Keratinocyte (primary cell): ENCODE results near the gene CXCL10. TPM values are rescaled to one million over a fixed set of nuclear protein-coding genes. Genes with fewer than 3 reads are reported as not detected.

Experiments used
- DNase-seq: peaks from one replicate; pipeline ENCODE4 v3.0.0-alpha.2; 2011; ENCODE audit warnings: low read depth, missing footprints, low spot score
- FAIRE-seq: peaks from 2 replicates; lab custom pipeline; 2011; peaks lifted over from hg19 to GRCh38; lab: Jason Lieb, UNC
- H2AFZ ChIP-seq: 2 replicates; pipeline ENCODE4 v1.6.0; 2012; ENCODE audit warnings: low read length, control low read depth, inconsistent platforms; ENCODE audit not compliant: control insufficient read depth
- H3K27ac ChIP-seq: 2 replicates; pipeline ENCODE4 v1.5.1; 2011; ENCODE audit warnings: low read length; ENCODE audit not compliant: control insufficient read depth, insufficient read depth
- H3K27me3 ChIP-seq: 3 replicates; pipeline ENCODE4 v1.6.0; 2011; ENCODE audit warnings: low read length; ENCODE audit not compliant: control insufficient read depth, insufficient read depth; ENCODE audit errors: extremely low read depth
- H3K36me3 ChIP-seq, 2 experiments: 2 replicates in 1 of 2; 3 replicates in 1 of 2; pipeline ENCODE4 v1.5.1; 2011; ENCODE audit warnings: low read length in 2 of 2, mild to moderate bottlenecking in 1 of 2; ENCODE audit not compliant: control insufficient read depth in 2 of 2, insufficient read depth in 2 of 2; ENCODE audit errors: extremely low read depth in 1 of 2
- H3K4me1 ChIP-seq: 3 replicates; pipeline ENCODE4 v1.5.1; 2011; ENCODE audit warnings: low read length; ENCODE audit not compliant: control insufficient read depth, insufficient read depth; ENCODE audit errors: extremely low read depth
- H3K4me2 ChIP-seq: 3 replicates; pipeline ENCODE4 v1.6.0; 2011; ENCODE audit warnings: low read depth, low read length; ENCODE audit not compliant: control insufficient read depth, insufficient read depth; ENCODE audit errors: extremely low read depth
- H3K4me3 ChIP-seq, 3 experiments: fragments of 200-600 bp in 1 of 3; sonication (generic) in 1 of 3; 2 replicates in 2 of 3; 3 replicates in 1 of 3; pipeline ENCODE4 v1.5.1; 2011 to 2016; ENCODE audit warnings: low read length in 3 of 3, mild to moderate bottlenecking in 3 of 3, control low read depth in 2 of 3, inconsistent platforms in 1 of 3, low read depth in 1 of 3, mixed read lengths in 1 of 3, mixed run types in 1 of 3, moderate library complexity in 1 of 3; ENCODE audit not compliant: control insufficient read depth in 2 of 3, insufficient read depth in 2 of 3; ENCODE audit errors: extremely low read depth in 1 of 3
- H3K79me2 ChIP-seq: 2 replicates; pipeline ENCODE4 v1.6.0; 2012; ENCODE audit warnings: low read length; ENCODE audit not compliant: control insufficient read depth, insufficient read depth
- H3K9ac ChIP-seq: 3 replicates; pipeline ENCODE4 v1.6.0; 2011; ENCODE audit warnings: low read length; ENCODE audit not compliant: control insufficient read depth, insufficient read depth; ENCODE audit errors: extremely low read depth
- H3K9me1 ChIP-seq: 3 replicates; pipeline ENCODE4 v1.6.0; 2011; ENCODE audit warnings: low read length; ENCODE audit not compliant: control insufficient read depth, insufficient read depth; ENCODE audit errors: extremely low read depth
- H3K9me3 ChIP-seq: 2 replicates; pipeline ENCODE4 v1.5.1; 2012; ENCODE audit warnings: low read depth, low read length; ENCODE audit not compliant: control insufficient read depth
- H4K20me1 ChIP-seq: 3 replicates; pipeline ENCODE4 v1.6.0; 2011; ENCODE audit warnings: low read length; ENCODE audit not compliant: control insufficient read depth, insufficient read depth; ENCODE audit errors: extremely low read depth
- EZH2 ChIP-seq: IDR thresholded peaks from one replicate; pipeline ENCODE4 v1.6.1; 2012; ENCODE audit warnings: inconsistent platforms, mild to moderate bottlenecking, low read length, moderate library complexity
- dilution Hi-C: fragments of 300-500 bp; cut with MboI; formaldehyde crosslinking; loops from one replicate; pipeline ENCODE4 v1.7.0; 2020; ENCODE audit warnings: low sequenced_read_pairs; ENCODE audit not compliant: extremely low pct_ligation_motif_present
- polyA minus RNA-seq, 3 experiments: library from RNA; depleted of rRNA, polyadenylated mRNA; stranded (reverse); fragments of >200 nt; gene quantifications; 1 replicate in 1 of 3; 2 replicates in 1 of 3; 3 replicates in 1 of 3; pipeline ENCODE4 v1.2.3, GENCODE V29; 2011
- polyA plus RNA-seq, 5 experiments: library from polyadenylated mRNA; depleted of rRNA in 3 of 5; stranded (reverse) in 3 of 5; stranded (forward) in 1 of 5; unstranded in 1 of 5; fragments of >200 nt; gene quantifications; 1 replicate in 1 of 5; 2 replicates in 3 of 5; 3 replicates in 1 of 5; pipeline versions ENCODE4 v1.2.1 to v1.2.3, GENCODE V29; 2011 to 2012; ENCODE audit warnings: missing spikeins in 2 of 5, low read depth in 1 of 5, low replicate concordance in 1 of 5
- TF ChIP-seq, protein P1 (sequence below), 3 experiments: IDR thresholded peaks in 1 of 3; conservative IDR thresholded peaks in 1 of 3; optimal IDR thresholded peaks in 1 of 3; 2 replicates in 2 of 3; 3 replicates in 1 of 3; pipeline versions ENCODE3 to v1.5.1; 2011; ENCODE audit warnings: low read length in 3 of 3, mild to moderate bottlenecking in 3 of 3, moderate library complexity in 2 of 3, control low read depth in 1 of 3, inconsistent platforms in 1 of 3; ENCODE audit not compliant: insufficient read depth in 2 of 3; ENCODE audit errors: extremely low read depth in 1 of 3

Gene CXCL10
- polyA plus RNA-seq (0.48 to 0.99 TPM (median 0.72 TPM) in 3 replicates), polyA minus RNA-seq (0.49 to 0.74 TPM in 2 of 3 replicates, not detected in the other)
- polyA plus RNA-seq (2011; ENCODE audit: low read depth), result 0.30 TPM
- polyA plus RNA-seq (2011; cell fraction: cytosol; rRNA removed), result 0.75 and 2.4 TPM in 2 replicates
- polyA plus RNA-seq (2011; cell fraction: nucleus; rRNA removed), result 1.3 and 1.8 TPM in 2 replicates
- polyA plus RNA-seq (2012; ENCODE audit: low replicate concordance), result 0.38 and 0.47 TPM in 2 replicates
- polyA minus RNA-seq (2011; cell fraction: cytosol; rRNA and poly(A)+ RNA removed), result not detected
- polyA minus RNA-seq (2011; cell fraction: nucleus; rRNA and poly(A)+ RNA removed), result not detected in 2 replicates

- H3K4me2 ChIP-seq, result no peak within 1 kb of the TSS
- peaks cover 3% of the 10 kb centered on the region for H3K4me1 ChIP-seq
- H4K20me1 ChIP-seq, result no peaks in the 10 kb centered on the region
- H3K27me3 ChIP-seq, result no peaks in the 10 kb centered on the region
- no peak within 1 kb of the TSS for H3K9ac ChIP-seq
- H3K9me3 ChIP-seq, result no peaks in the 10 kb centered on the region
- FAIRE-seq, result no peak
- TF ChIP-seq EZH2, result no peak
- TF ChIP-seq, protein P1, sequence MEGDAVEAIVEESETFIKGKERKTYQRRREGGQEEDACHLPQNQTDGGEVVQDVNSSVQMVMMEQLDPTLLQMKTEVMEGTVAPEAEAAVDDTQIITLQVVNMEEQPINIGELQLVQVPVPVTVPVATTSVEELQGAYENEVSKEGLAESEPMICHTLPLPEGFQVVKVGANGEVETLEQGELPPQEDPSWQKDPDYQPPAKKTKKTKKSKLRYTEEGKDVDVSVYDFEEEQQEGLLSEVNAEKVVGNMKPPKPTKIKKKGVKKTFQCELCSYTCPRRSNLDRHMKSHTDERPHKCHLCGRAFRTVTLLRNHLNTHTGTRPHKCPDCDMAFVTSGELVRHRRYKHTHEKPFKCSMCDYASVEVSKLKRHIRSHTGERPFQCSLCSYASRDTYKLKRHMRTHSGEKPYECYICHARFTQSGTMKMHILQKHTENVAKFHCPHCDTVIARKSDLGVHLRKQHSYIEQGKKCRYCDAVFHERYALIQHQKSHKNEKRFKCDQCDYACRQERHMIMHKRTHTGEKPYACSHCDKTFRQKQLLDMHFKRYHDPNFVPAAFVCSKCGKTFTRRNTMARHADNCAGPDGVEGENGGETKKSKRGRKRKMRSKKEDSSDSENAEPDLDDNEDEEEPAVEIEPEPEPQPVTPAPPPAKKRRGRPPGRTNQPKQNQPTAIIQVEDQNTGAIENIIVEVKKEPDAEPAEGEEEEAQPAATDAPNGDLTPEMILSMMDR (optimal IDR thresholded peaks at IDR 0.05 in 1 of 3, IDR thresholded peaks at IDR 0.05 in 1 of 3, conservative IDR thresholded peaks at IDR 0.05 in 1 of 3; ENCODE audit: extremely low read depth in 1 of 3, insufficient read depth in 2 of 3, low read length in 3 of 3), result no peak
- no peaks in the 10 kb centered on the region for H3K36me3 ChIP-seq
- no peak within 1 kb of the TSS for H2AFZ ChIP-seq
- H3K27ac ChIP-seq, result no peak within 1 kb of the TSS
- no peaks in the 10 kb centered on the region for H3K79me2 ChIP-seq
- no peak within 1 kb of the TSS for H3K4me3 ChIP-seq
- DNase-seq, result no peak
- H3K9me1 ChIP-seq, result no peaks in the 10 kb centered on the region
- dilution Hi-C loops, result no loop called here
These were observed at the start of gene CXCL10 for GRCh38 chr4:76023389-76023788. CXCL10 (minus strand) TSS chr4:76023497; CDS start chr4:76023431, 66 bp downstream.

DNA sequence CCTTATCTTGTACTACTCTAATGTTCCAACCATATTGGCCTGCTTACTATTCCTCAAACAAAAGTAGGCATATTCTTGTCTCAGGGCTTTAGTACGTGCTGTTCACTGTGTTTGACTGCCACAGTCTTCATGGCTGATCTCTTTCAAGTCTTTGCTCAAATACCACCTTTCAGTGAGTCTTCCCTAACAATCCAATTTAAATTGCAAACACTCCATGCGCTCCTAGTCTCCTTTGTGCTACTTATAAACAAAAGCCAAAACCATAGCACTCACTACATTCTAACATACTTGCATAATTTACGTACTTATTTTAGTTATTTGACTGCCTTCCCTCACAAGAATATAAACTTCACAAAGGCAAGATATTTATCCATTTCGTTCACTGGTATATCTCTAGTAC is 49.5 kb upstream of the CXCL10 start:
- Histone ChIP-seq H3K27me3 (no peaks in the 10 kb centered on the region), H3K4me2 (no peak overlapping the region), H3K36me3 (no peaks in the 10 kb centered on the region), H3K9ac (no peak overlapping the region), H3K9me1 (no peaks in the 10 kb centered on the region), H3K79me2 (no peaks in the 10 kb centered on the region), H4K20me1 (no peaks in the 10 kb centered on the region), H2AFZ (no peak overlapping the region), H3K4me3 (no peak overlapping the region), H3K27ac (no peak overlapping the region), H3K9me3 (no peaks in the 10 kb centered on the region), H3K4me1 (no peaks in the 10 kb centered on the region)
- no peak for DNase-seq
- TF ChIP-seq, protein P1 (optimal IDR thresholded peaks at IDR 0.05 in 1 of 3, IDR thresholded peaks at IDR 0.05 in 1 of 3, conservative IDR thresholded peaks at IDR 0.05 in 1 of 3; ENCODE audit: extremely low read depth in 1 of 3, insufficient read depth in 2 of 3, low read length in 3 of 3), result no peak
- TF ChIP-seq EZH2, result no peak
- no peak for FAIRE-seq
- dilution Hi-C loops, result no loop called here
